AG04449 (cell line): ENCODE measurements around the gene AMY1B.
"Not testable (repeated sequence)": the region's sequence is repeated elsewhere in the genome, so short reads cannot be mapped to it uniquely, and the experiment has no call there.

Source experiments
- CTCF ChIA-PET: fragments of 350-600 bp; formaldehyde crosslinking; extraction: SDS; loops from one replicate; lab custom pipeline; 2021; ENCODE audit warnings: antibody characterized with exemption; lab: Yijun Ruan, JAX
- POLR2A ChIA-PET: fragments of 400-600, 350-600 bp; formaldehyde crosslinking; extraction: SDS; loops from one replicate; lab custom pipeline; 2020; ENCODE audit warnings: antibody characterized with exemption, inconsistent platforms; lab: Yijun Ruan, JAX
- DNase-seq: peaks from one replicate; pipeline ENCODE4 v3.0.0-alpha.2; 2010; ENCODE audit warnings: low read depth, low spot score
- H3K4me3 ChIP-seq: 2 replicates; pipeline ENCODE4 v1.5.1; 2011; ENCODE audit warnings: low read depth, mild to moderate bottlenecking, control low read depth, low read length

Gene AMY1B

GRCh38 chr1:103641194-103641593 lies 54.8 kb downstream of the AMY1B start:
- CTCF ChIA-PET, POLR2A ChIA-PET, H3K4me3 ChIP-seq, DNase-seq: not testable (repeated sequence)
